Renal pelvis (tissue), 4 donors: ENCODE data around the gene AMOTL2. TPM values are rescaled to one million over a fixed set of nuclear protein-coding genes. Genes with fewer than 3 reads are reported as not detected.
A peak's percentile ranks its signal among the peaks of the same experiment; 100 is the strongest.

ENCODE experiments used
- DNase-seq: peaks from one replicate; pipeline ENCODE4 v3.0.0-alpha.2; 2013
- polyA plus RNA-seq, 3 donors: library from polyadenylated mRNA; unstranded; fragments of 120-200 nt; gene quantifications; one replicate each; pipeline ENCODE4 v1.2.1, GENCODE V29; 2013; ENCODE audit not compliant: insufficient read length in 3 of 3

Gene AMOTL2
- polyA plus RNA-seq, 3 donors: 85.5 to 94.7 (median 85.9) TPM

DNA sequence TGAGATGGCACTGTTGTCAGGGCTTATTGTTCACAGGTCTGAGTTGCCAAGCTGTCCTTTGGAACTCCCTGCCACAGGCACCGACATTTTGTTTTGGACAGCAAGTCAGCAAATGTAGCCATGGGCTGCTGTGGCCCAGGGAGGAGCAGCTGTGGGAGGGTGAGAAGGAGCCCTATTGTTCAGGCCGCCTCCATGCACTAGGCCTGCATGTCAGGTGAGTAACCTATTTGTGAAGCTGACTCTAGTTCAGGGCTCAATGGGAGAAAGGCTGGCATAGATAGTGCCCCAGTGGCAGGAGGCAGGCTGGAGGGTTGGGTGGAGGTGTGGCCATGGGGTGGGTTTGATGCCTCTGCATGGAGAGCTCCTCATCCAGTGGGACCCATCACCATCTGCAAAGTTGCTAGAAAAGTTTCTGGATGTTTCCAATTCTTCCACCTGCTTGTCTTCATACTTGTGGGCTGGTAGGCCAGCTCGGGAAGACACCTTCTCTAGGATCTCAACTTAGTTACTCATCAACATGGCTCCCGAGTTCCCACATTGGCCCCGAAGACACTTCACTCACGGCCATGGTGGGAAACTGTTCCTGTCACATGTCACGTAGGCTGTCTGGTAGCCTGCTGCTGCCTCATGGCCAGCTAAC, 19.5 kb downstream of the AMOTL2 start:
- no peak for DNase-seq

GRCh38 chr3:134353831-134354611, 20.2 kb downstream of the AMOTL2 start:
- peak; percentile 40 for DNase-seq

DNA sequence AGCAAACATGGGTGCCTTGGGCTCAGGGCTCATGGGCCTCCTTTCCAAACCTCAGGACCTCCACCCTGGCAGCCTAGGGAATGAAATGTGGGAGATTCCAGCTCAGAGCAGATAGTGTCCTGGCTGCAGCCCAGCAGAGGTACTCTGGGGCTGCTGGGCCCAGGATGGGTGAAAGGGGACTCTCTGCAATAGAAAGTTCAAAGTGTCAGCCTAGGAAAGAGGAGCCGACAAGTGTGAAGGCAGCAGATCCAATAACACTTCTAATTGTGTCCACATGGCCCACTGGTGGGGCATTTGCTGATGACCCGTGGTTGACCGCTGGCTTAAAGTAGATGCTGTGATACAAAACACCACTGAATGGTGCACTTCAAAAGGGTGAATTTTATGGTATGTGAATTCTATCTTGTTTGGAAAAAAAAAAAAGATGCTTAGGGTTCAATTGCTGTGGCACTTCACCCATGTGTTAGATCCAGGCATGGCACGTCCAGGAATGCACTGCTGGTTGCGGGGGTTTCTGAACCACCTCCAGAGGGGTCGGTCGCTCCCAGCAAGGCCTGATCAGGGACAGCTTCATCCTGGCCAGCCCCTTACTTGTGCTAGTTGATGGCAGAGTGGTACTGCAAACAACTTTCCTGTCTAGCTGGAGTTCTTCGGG, 20.9 kb downstream of the AMOTL2 start:
- no peak for DNase-seq

DNA sequence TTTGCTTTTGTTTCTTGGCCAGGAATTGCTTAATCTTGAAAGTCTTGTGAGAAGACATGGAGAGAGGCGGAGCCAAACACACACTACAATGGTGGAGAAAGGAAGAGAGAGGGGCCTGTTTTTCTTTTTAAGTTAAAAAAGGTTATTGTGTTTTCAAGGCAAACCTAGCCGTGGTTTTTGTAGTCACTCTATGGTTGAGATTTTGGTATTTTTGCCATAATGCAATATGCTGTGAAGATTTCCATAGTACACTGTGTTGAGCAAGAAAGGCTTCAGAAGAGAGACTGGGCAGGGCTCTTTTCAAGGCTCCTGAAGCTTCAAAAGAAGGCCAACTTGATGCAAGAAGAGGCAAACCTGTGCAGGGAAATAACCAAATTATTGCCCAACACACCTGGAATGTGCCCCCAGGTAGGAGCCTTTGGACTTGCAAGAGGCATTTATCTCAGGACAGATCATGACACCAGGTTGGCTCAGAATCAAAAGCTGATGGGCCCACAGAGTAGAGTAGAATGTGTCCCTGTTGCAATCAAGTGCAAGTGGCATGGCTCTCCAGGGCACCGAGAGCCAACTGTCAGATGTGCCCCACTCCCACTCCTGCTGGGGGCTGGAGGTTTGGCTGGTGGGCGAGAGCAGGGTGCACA, 22.1 kb downstream of the AMOTL2 start:
- DNase-seq: no peak

- DNase-seq: no peak
Observed at GRCh38 chr3:134351427-134351826, 22.8 kb downstream of the AMOTL2 start.

- DNase-seq: no peak
Observed at GRCh38 chr3:134350861-134351311, 23.4 kb downstream of the AMOTL2 start.

GRCh38 chr3:134350266-134350665, 24.0 kb downstream of the AMOTL2 start:
- no peak for DNase-seq

- DNase-seq: no peak
Observed at GRCh38 chr3:134348524-134348923, 25.7 kb downstream of the AMOTL2 start.

DNA sequence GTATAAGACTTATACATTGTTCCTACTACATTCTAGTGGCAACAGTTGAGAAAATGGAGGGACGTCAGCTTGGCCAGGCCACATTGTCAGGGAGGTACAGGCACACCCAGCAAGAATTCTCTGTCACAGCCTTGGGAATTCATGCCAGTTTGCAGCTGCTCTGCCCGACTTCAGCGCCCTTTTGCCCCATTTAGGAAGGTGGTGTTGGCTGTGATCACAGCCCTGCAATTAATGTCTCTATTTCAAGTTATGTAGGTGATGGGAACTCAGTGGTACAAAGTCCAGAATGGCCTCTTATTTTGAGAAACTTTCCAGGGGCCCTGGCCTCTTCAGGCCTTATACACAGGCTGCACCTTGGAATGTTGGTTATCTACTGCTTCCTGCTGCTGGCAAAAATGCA, 26.7 kb downstream of the AMOTL2 start:
- DNase-seq: no peak

DNA sequence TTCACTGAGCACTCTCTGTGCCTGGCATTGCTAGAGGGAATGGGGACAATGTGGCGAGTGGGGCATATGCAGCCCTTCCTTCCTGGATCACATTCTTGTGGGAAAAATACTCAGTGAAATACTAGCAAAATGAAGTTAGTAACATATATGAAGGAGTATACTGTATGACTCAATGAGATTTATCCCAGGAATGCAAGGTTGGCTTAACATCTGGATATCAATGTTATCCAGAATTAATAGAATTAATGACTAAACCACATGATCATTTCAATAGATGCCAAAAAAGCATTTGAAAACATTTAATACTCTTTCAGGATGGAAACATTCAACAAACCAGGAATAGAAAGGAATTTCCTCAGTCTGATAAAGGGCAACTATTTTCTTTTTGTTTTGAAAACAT, 27.5 kb downstream of the AMOTL2 start:
- DNase-seq: no peak

DNA sequence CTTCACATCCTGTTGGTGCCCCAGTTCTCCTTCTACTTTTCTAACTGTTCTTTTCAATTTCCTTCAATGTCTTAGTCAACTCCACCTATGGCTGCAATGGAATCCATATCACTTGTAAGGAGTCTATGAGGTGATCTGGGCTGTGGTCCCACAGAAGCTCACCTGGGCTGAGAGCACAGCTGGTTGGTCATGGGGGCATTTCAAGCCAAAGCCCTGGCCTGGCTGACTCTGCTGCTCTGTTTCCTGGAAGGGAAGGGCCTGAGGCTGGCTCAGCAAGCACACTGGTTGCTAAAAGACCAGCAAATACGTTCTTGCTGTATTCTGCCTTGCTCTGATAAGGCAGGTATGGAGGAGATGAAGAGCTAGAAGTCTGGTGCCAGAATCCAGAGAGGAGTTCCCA, 29.0 kb downstream of the AMOTL2 start:
- no peak for DNase-seq

DNA sequence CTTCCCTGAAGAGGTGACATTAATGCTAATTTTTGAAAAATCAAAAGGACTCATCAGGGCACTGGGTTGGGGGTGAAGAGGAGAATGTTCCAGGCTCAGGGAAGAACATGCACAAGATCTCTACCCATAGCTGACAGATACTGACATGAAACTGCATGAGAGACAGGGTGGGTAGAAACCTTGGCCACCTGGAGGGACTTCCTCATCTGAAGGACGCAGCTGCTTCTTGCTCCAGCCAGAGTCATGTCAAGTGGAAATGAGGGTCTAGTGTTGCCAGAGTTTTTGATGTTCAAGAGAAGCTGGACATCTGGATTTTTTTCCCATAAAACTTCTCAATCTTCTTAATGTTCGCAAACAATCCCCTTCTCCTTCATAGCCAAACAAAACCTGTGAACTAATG, 29.7 kb downstream of the AMOTL2 start:
- DNase-seq: no peak

- DNase-seq: no peak
Observed at GRCh38 chr3:134342259-134342658, 32.0 kb downstream of the AMOTL2 start.

GRCh38 chr3:134341389-134341788, 32.9 kb downstream of the AMOTL2 start:
- no peak for DNase-seq

GRCh38 chr3:134340982-134341365, 33.3 kb downstream of the AMOTL2 start:
- DNase-seq: no peak

DNA sequence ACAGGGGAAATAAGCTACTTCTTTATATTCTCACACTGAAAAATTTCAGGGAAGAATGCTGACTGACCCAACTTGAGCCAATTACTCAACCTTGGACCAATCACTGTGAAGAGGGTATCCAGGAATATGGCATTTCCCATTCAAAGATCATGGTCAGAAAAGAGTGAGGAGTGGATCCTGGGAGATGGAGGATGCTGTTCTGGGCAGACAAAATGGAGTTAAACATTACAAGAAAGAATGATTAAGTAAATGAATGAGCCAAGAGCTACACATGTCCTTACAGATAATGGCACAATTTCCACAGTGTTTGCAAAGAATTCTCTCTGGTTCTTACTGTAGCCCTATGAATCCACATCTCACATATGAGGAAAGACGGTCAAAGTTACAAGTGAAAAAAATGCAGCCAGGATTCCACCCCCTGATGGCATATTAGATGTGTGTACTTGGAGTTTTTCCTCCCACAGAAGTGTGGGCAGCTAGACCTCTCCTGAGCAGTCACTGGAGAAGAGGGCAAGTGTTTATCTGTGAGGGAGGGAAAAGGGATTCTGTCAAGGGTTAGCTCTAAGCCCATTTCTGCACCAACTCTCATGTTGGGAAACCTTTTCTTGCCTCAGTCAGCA, 33.8 kb downstream of the AMOTL2 start:
- DNase-seq: no peak

DNA sequence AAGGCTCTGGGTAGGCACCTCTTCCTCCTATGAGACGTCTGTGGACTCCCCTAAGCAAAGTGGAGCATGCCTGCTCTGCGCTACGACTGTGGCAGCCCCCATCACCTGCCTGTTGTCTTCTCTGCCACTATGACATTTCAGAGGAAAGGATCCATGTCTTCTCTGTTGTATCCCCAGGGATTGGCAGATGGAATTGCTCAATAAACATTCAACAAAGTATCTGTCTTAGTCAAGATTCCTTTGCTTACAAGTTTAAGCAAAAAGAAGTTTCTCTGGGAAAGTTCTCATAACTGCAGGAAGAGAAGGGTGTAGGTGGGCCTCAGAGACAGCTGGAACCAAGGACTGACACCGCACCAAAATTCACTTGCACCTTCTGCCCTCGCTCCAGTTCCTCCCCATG, 34.3 kb downstream of the AMOTL2 start:
- no peak for DNase-seq

DNA sequence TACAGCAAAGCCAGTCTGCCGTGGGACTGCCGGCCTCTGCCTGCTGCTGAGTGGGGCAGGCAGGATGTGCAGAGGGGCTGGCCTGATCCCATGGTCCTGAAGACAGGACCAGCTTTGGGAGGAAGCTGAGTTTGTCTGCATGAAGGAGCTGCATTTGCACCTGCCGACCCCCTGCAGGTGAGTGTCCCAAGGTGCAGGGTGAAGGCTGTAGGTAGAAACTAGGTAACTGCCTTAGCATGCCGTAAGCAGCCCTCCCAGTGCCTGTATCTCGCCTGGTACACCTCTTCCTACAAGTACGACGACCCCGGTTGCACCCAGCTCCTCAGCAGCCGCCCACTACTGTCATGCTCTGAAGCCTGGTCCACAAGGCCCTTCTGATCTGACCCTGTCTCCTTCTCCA, 34.9 kb downstream of the AMOTL2 start:
- no peak for DNase-seq

GRCh38 chr3:134338516-134339261, 35.6 kb downstream of the AMOTL2 start:
- DNase-seq: no peak

DNA sequence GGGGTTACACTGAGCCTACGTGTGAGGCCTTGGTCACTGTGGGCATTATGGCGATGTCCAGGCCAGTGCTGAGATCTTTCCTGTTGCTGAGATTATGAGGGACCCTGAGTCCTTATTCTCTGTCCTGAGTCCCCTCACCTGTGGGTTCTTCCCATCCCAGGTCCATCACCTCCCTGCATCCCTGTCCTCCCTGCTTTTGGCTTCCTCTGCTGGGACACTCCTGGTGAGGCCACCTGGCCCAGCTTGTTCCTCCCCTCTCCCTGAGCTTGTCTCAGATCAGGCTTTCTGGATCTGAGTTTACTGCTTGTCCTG, 36.1 kb downstream of the AMOTL2 start:
- DNase-seq: no peak

DNA sequence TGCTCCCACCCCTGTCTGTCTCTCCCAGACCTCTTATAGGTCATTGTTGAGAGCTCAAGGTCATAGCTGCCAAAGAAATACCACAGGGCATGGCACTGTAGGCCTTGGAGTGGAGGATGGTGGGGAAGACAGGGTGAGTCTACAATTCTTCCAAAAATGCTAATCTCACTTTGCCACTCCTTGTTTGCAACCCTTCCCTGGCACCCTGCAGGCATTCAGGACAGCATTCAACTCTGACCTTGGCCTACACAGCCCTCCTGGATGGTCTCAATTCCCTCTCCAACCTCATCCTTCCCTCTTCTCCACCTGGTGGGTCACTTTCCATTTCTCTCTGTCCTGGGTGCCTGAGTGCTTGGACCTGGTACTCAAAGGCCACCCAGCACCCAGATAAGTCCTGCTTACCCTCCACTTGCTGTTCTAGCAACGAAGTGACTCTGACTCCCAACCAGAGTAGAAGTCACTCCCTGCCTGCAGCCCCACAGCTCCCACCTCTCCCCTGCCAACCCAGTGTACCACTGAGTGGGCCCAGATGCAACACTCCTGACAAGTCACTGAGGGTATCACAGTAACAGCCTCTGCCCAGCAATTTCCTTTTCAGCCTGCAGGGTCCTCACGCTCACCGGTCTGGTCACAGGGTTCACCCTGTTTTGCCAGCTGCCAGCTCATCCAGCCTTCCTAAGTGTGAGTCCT, 36.6 kb downstream of the AMOTL2 start:
- no peak for DNase-seq
